ENCODE measurements around the gene SORCS2.
"Not testable (repeated sequence)": the region's sequence is repeated elsewhere in the genome, so short reads cannot be mapped to it uniquely, and the experiment has no call there.

The SORCS2 gene

DNA sequence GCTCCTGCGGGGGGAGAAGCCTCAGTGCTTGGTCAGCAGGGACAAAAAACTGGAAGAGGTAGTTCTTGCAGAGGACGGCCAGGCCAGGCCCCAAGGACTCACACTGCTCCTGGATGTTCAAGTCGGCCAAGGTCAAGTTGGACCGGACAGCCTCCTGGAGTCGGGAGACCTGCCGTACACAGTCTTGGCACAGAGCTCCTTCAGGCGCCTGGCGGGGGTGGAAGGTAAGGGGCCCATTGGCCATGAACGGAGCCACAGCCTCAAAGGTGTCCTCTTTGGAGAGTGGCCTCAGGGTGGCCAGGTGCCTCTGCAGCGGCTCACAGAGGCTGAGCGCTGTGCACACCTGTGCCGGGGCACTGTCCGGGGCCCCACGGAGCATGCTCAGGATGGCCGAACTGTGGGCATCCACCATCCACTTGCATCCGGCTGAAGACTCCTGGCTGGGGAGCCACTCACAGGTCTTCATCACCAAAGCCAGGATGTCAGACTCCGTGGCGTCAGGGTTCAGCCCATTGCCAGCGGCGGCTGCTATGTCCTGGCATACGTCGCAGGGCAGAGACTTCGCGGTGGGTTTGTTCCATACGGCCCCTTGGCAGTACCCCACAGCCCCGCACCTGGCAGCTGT, 241.9 kb downstream of the SORCS2 start:
- DNase-seq: no peak

DNA sequence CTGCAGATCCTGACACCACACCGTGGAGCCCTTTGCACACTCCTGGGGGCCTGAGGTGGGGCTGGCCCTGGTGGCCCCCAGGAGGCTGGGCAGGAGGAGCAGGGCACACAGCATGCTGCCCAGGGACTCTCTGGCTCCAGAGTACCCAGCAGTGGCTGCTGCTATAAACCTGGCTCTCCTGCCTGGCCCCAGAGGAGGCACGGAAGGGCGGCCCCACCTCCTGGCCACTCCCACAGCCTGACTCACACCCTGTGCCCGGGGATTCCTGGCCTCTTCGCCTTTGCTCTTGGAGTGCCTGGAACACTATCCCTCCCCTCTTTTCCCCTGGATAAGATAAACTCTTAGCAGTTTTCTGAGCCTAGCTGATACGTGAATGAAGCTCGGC, 242.4 kb downstream of the SORCS2 start, which contains the start of gene PSAPL1:
Gene PSAPL1 (minus strand): TSS at position 165 of the 385 bp plus-strand sequence. CDS start 51 bp downstream, at position 114.
- no peak for DNase-seq

DNA sequence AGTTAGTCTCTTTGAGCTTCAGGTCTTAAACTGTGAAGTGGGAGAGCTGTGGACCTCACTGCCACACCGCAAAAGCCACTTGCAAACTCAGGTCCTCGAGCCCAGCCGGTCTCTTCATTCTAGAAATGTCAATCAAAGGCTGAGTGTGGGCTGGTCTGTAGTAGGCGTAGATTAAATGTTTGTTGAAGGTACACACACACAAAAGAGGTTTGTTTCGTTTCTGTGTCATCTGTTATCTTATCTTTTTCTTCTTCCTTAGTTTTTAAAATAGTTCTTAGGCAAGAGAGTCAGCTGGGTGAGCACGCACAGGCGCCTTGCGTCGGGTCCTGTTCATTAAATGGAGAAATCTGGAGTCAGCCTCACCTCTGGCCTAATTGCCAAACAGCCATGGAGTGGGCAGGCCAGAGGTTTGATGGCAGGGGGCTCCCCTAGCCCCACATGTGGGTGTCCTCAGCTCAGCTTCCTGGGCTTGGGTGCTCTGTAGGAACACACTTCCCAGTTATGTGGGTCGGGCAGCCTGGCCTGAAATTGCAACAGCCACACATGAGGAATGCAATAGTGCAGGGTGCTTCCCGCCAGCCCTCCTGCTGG, 243.2 kb downstream of the SORCS2 start:
- DNase-seq: no peak

DNA sequence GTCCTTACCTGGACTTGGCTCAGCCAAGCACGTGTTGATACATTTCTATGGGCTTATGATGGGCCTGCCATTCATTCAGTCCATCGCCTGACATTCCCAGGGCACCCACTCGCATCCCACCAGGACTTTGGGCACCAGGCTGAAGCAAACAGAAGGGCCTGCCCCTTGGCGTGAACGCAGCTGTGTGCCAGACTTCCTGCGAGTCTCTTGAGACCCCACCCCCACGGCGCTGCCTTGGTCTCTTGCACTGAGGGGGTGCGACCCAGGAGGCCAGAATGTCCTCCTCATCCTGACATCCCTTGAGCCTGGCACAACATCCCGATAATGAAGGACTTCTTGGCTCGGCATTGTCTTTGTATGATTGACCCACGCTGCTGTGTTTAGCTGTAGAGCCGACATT, 243.9 kb downstream of the SORCS2 start:
- DNase-seq: no peak

DNA sequence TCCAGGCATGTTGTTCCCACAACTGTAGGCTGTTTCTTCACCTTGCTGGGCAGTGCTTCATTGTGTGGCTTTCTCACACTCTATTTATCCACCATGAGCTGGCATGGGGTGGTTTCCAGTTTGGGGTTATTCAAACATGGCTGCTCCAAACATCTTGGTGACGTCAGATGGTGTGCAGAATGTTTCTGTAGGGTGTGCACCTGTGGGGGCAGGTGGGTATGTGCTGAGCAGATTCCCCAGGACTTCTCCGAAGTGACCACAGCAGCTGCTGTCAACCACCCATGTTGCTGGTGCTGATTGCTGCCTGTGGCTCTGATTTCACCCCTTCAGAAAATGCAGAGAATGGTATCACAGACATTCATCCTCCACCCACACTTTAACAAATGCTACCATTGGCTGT, 247.4 kb downstream of the SORCS2 start:
- DNase-seq: no peak

DNA sequence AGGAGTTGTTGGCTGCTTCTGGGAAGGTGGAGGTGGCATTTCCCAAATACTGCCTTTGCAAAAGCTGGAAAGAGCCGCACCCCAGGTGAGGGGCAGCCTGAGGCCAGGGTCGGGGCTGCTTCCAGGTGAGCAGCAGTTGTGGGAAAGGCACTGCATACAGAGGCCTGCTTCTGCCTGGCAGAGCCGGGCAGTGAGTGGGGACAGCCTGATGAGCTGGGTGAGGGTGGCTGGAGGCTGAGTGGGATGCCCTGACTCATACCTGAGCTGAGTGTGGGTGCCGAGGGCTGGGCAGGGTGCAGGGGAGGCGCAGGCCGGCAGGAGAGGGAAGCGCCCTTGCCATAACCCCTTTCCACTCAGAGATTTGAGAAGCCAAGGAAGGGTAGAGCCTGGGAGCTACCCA, 248.9 kb downstream of the SORCS2 start:
- no peak for DNase-seq

DNA sequence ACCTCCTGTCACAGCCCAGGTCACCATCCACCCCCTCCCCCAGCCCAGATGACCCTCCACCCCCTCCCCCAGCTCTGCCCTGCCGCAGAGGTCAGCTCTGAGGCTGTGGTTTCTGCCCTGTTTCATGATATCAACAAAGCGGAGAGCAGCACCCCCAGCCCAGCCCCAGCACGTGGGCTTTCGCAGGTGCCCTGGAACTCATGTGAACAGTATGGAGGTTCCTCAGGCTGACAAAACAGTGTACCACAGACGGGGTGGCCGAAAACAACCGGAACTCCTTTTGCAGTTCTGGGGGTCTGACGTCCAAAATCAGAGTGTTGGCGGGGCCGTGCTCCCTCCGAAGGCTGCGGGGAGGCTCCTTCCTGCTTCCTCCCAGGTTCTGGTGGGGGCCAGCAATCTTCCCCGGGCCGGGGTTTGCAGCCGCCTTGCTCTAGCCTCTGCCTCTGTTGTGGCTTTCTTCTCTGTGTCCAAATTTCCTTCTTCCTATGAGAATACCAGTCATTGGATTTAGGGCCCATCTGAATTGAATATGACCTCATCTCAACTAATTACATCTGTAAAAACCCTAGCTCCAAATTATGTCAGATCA, 250.3 kb downstream of the SORCS2 start:
- DNase-seq: no peak

DNA sequence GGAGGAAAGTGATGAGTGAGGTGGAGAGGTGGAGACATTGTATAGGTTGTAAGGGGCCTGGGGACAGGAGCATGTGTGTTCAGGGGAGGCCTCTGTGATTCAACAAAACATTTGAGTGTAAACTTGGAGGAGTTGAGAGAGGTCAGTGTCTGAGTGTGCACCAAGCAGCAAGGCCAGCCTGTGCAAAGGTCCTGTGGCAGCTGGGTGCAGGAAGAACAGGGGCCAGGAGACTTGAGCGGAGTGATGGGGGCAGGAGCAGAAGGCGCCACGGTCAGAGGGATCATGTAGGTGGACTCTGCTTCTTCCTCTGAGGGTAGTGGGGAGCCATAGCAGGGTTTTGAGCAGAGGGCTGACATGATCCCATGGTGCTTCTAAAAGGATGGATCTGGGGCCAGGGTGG, 252.0 kb downstream of the SORCS2 start:
- no peak for DNase-seq

DNA sequence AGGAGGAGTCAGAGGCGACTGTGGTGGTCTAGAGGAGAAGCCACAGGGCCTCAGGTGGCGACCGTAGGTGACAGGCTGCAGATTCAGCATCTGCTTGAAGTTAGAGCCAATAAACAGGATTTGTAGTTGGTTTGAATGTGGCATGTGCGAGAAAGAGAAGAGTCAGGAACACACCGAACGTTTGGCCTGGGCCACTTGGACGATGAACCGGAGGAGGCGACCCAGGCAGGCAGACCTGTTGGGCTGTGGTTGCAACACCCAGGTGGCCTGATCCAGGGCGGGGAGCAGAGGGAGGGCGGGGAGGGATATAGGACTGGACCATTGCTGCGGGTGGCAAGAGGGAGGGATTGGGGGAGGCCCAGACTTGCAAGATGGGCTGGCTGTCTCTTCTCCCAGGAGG, 252.4 kb downstream of the SORCS2 start:
- DNase-seq: no peak

DNA sequence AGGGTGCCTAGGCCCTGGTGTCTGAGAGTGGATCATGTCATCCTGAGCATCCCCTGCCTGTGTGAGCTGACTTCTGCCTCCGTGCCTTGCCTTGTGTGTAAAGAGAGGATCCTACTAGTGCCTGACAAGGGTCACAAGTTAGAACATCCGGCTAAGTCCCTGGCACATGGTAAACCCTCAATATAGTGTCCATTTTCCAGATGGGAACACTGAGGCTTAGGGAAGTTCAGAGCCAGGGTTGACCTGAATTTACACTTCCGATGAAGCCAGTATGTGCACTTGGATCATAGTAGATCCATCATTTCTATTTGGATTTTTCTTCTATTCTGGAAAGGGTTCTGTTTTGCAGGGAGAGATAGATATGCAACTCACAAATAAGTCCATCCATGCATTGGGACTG, 254.9 kb downstream of the SORCS2 start:
- no peak for DNase-seq

DNA sequence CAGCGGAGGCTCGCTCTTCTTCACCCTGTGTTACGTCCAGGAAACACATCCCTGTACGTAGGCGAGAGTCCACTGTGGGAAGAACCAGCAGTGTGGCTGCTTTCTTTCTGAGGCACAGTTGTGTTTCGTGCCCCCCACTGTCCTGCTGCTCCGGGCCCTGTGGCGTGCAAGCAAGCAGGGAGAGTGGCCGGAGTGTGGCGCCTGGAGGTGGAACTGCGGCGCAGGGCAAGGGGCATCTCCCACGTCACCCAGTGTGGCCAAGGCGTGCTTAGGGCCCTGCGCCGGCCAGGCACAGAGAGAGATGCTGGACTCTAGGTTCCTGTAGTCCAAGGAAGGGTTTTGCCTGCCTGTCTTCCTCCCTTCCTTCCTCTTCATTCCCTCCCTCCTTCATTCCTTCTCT, 255.7 kb downstream of the SORCS2 start:
- no peak for DNase-seq

DNA sequence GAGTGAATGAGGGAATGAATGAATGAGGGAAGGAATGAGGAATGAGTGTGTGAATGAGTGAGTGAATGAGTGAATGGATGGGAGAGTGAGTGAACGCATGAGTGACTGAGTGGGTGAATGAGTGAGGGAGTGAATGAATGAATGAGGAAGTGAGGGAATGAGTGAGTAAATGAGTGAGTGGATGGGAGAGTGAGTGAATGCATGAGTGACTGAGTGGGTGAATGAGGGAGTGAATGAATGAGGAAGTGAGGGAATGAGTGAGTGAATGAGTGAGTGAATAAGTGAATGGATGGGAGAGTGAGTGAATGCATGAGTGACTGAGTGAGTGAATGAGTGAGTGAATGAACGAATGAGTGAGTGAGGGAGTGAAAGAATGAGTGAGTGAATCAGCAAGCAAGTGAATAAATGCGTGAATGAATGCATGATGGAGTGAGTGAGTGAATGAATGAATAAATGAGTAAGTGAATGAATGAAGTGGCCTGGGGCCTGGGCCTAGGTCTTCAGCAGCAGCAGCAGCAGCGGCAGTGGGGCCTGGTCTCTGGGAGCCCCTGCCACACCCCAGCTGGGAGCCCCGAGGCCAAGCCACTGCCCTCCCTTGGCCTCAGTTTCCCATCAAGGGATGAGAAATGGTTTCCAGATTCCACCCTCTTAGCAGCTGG, 258.6 kb downstream of the SORCS2 start:
- DNase-seq: no peak

DNA sequence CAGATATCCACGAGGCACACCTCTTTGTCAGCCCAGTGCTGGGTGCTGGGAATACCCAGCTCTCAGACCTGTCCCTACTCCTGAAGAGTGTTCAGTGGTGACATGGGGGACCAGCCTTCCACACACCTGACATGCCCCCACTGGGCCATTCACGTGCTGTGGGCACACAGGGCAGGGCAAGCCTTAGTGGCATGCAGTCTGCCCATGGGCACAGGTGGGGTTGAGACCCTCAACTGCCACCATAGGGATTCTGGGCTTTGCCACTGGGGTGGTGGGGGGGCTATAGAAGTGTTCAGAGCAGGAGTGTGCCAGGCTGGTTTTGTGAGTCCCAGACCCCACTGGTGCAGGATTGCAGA, 259.1 kb downstream of the SORCS2 start:
- no peak for DNase-seq

DNA sequence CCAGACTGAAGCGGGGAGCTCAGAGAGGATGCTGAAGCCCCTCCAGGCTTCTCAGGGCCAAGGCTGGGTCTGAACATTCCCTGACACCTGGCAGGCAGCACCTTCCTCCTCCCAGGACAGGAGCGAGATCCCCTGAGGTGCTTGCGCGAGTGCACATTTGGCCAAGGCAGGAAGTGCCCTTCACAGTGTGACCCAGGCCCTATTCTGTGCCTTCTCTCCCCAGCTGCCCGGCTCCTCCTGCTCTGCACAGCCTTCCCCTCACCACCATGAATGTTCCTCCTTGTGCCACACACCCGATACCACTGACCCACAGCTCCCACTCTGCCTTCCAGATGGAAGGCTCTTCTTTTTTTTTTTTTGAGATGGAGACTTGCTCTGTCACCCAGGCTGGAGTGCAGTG, 259.5 kb downstream of the SORCS2 start:
- no peak for DNase-seq

DNA sequence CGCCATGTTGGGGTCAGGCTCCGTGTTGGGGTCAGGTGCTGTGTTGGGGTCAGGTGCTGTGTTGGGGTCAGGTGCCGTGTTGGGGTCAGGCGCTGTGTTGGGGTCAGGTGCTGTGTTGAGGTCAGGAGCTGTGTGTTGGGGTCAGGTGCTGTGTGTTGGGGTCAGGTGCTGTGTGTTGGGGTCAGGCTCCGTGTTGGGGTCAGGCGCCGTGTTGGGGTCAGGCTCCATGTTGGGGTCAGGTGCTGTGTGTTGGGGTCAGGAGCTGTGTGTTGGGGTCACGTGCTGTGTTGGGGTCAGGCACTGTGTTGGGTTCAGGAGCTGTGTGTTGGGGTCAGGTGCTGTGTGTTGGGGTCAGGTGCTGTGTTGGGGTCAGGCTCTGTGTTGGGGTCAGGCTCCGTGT, 260.5 kb downstream of the SORCS2 start:
- not testable (repeated sequence) for DNase-seq

DNA sequence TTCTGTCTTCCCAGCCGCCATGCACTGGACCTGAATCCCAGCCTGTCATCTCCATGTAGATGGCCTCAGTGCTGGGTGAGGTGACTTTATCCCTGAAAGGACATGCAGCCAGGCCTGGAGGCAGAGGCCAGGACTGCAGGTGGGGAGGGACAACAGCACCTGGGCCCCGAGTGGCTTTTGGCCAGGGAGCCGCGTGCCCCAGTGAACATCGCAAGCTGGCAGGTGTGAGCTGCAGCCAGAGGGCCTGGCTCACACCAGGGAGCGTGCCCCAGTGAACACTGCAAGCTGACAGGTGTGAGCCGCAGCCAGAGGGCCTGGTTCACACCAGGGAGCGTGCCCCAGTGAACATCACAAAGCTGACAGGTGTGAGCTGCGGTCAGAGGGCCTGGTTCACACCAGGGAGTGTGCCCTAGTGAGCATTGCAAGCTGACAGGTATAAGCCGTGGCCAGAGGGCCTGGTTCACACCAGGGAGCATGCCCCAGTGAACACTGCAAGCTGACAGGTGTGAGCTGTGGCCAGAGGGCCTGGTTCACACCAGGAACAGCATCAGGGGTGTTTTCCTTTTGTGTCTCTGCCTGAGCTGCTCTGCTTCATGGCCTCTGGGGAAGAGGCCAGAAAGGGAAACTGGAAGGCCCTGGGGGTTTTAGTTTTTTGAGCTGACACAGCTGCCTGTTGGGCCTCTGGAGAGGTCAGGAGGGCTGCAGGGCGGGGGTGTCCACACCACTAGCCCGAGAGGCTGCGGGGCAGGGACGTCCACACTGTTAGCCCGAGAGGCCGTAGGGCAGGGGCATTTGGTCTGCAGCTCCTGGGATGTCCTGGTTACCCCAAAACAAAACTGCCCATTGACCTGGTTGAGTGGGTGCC, 265.1 kb downstream of the SORCS2 start:
- DNase-seq: no peak

DNA sequence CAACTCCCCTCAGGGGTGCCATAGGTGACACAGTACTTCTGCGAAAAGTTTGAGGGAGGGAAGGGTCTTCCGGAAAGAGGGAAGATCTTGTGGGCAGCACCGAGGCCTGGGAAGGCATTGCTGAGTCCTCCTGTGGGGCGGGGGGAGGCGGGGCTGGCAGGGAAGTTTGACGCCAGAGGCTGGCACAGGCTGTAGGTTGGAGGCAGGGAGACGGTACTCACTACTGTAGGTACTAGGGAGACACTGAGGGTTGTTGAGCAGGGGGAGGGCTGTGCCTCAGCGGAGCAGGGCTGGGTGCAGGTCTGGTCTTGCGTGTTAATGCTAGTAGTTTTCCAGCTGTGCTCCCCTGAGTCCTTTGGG, 265.7 kb downstream of the SORCS2 start:
- DNase-seq: no peak

DNA sequence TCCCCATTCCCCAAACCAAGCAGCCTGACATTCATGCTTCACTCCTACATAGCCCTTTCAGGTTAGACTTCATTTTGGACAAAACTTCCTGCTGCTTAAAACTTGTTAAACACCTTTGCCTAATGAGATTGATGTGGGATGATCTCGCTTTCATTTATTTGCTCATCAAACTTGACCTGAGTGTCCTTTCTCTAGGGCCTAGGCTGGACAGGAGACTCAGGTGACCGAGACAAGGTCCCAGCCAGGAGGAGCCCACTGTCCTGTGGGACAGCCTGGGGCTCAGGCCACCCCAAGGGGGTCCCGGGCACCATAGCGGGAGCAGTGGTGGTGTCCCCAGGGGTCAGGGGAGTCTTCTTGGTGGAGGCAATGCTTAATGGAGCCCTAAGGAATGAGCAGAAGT, 266.1 kb downstream of the SORCS2 start:
- no peak for DNase-seq

DNA sequence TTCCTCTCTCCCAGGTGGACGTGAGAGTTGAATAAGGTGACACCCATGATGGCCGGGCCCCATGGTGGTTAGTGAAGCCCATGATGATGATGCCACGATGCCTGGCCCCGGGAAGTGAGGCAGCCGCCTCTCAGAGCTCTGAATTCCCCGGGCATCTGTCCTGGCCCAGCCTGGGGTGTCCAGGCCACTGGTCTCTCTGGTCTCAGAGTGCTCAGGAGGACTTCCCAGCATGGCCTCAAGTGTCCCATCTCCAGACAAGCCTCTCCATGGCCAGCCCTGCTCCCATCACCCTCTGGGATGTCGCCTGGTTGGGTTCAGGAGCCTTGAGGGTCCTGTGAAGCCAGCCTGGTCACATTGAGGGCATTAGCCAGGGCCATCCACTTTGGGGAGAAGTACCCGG, 267.1 kb downstream of the SORCS2 start:
- no peak for DNase-seq

DNA sequence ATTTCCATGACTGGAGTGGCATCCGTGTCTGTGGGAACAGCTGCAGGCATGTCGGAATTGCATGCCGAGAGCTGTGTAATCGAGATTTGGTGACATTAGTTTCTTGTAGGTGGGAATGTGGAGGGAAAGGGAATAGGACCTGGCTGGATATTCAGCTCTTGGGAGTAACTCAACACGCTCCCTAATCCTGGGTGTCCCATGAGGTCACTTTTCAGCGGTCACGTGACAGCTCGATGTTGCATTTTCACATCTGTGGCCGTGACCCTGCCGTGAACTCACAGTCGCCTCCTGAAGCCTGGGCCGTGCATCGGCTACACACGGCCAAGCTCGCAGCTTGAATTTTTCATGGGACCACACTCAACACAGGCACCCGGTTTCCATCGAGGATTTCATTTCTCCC, 268.2 kb downstream of the SORCS2 start:
- no peak for DNase-seq

DNA sequence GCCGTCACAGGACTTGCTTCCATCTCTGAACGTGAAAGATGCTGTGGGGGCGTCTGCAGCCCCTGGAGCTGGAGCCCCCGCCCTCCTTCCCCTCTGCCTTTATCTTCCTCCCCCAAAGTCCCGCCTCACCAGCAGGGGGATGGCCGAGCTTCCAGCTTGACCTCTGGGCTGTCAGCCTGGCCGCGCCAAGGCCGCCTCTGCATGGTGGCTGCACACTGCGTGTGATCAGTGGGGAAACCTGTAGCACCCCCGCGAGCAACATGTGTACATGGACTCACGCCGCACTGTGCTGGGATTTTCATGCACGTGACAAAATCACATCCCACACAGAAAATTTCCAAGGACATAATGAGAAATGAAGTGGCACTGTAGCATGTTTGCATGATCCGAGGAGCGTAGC, 268.9 kb downstream of the SORCS2 start:
- DNase-seq: no peak

DNA sequence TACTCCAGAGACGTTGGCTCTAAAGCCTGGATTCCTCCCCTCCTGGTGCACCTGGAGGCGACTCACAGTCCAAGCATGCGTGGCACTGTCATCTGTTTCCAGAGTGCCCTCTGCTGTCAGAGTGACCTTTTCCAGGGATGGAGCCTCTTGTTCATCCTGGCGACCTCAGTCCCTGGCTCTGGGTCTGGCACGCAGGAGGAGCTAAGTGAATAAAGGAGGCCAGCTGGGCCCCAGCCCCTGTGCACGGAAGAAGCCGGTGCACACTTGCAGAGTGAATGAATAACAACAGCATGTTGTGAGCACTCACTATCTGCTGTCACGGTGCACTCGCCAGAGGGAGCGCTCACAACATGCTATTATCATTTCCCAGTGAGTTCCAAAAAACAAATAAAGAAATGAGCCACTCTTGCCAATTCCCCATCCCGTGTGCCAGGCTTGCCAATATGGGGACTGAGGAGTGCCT, 270.2 kb downstream of the SORCS2 start:
- DNase-seq: peak; percentile 23

DNA sequence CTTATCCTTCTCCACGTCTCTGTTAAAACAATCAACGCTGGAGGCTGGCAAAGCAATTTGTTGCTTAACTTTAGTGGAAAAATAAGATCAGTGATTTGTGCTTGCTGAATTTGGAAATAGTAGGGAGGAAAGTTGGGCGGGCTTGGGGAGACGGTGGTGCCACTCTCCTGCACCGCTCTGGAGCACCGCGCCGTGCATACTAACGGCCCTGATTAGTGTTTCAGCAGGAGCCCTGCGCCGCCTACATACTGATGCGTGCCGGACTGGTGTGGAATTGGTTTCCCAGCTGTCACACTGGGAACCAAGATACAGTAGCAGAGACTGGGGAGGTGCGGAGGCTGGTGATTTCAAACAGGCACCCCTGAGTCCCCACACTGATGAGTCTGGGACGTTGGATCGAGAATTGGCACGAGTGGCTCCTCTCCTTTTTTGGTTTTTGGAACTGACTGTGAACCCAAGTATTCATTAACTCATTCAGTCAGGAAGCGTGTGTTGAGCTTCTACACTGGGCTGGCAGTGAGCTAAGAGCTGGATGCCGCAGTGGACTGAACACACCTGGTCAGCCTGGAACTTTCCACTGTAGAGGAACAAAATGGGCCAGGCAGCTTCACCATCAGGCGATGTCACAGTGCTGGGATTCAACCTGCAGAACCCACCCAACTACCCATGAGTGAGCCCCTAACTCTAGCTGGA, 271.4 kb downstream of the SORCS2 start:
- no peak for DNase-seq

All from DMS79 (cell line).